ENCODE measurements around the gene KLHL40. TPM values are rescaled to one million over a fixed set of nuclear protein-coding genes. Genes with fewer than 3 reads are reported as not detected.

Gene KLHL40
- total RNA-seq, 1 donor from 2014 or later = not detected

DNA sequence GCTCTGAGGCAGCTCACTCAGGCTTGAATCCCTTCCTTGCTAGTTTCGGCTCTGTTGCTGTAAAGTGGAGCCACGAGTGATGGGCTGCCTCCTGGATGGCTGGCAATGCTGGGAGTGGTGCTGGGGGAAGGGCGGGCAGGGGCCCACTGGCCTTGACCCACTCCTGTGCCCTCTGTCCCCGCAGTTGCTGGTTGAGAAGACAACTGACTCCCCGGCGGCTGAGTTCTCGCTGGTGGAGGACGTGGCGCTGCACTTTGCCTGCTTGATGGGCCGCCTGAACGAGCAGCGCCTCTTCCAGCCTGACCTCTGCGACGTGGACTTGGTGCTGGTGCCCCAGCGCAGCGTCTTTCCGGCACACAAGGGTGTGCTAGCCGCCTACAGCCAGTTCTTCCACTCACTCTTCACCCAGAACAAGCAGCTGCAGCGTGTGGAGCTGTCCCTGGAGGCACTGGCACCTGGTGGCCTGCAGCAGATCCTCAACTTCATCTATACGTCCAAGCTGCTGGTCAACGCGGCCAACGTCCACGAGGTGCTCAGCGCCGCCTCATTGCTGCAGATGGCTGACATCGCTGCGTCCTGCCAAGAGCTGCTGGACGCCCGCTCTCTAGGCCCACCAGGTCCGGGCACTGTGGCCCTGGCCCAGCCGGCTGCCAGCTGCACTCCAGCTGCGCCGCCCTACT is 27.1 kb upstream of the KLHL40 start:
- H3K79me2 ChIP-seq (ENCODE audit: insufficient read depth, low read length) = peaks cover 34% of the 10 kb centered on the region

DNA sequence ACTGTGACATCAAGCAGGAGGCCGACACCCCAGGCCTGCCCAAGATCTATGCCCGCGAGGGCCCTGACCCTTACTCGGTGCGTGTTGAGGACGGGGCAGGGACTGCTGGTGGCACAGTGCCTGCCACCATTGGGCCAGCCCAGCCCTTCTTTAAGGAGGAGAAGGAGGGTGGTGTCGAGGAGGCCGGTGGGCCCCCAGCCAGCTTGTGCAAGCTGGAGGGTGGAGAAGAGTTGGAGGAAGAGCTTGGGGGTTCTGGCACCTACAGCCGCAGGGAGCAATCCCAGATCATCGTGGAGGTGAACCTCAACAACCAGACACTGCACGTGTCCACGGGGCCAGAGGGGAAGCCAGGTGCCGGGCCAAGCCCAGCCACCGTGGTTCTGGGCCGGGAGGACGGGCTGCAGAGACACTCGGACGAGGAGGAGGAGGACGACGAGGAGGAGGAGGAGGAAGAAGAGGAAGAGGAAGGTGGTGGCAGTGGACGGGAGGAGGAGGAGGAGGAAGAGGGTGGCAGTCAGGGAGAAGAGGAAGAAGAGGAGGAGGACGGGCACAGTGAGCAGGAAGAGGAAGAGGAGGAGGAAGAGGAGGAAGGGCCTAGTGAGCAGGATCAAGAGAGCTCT is 26.5 kb upstream of the KLHL40 start:
- H3K9me3 Mint-ChIP-seq (ENCODE audit: unreplicated experiment) = no peaks in the 10 kb centered on the region
- H3K79me2 ChIP-seq (ENCODE audit: insufficient read depth, low read length) = peaks cover 28% of the 10 kb centered on the region
- H3K27ac ChIP-seq (ENCODE audit: low read depth, low read length) = no peak overlapping the region
- H3K27me3 ChIP-seq (ENCODE audit: insufficient read depth, low read length) = no peaks in the 10 kb centered on the region
- no peak overlapping the region for H3K27ac Mint-ChIP-seq (ENCODE audit: unreplicated experiment)
- no peaks in the 10 kb centered on the region for H3K9me3 ChIP-seq (ENCODE audit: insufficient read depth, low read depth, low read length)
- H3K4me2 ChIP-seq (ENCODE audit: low read length) = no peak overlapping the region
- DNase-seq (ENCODE audit: low read depth) (no peak), FAIRE-seq (no peak)
- no peak overlapping the region for H3K9ac ChIP-seq (ENCODE audit: low read length)
- H3K4me1 ChIP-seq (ENCODE audit: insufficient read depth, low read length) = peaks cover 21% of the 10 kb centered on the region
- H3K36me3 ChIP-seq (ENCODE audit: insufficient read depth, low read length) = no peaks in the 10 kb centered on the region
- no peak overlapping the region for H3K4me3 ChIP-seq (ENCODE audit: insufficient read depth, low read depth, low read length)
- H3K36me3 Mint-ChIP-seq (ENCODE audit: low read depth, unreplicated experiment) = peaks cover 17% of the 10 kb centered on the region
- no peak for TF ChIP-seq EZH2 (IDR thresholded peaks at IDR 0.05; ENCODE audit: insufficient read depth, low read length)
- TF ChIP-seq, protein P1, sequence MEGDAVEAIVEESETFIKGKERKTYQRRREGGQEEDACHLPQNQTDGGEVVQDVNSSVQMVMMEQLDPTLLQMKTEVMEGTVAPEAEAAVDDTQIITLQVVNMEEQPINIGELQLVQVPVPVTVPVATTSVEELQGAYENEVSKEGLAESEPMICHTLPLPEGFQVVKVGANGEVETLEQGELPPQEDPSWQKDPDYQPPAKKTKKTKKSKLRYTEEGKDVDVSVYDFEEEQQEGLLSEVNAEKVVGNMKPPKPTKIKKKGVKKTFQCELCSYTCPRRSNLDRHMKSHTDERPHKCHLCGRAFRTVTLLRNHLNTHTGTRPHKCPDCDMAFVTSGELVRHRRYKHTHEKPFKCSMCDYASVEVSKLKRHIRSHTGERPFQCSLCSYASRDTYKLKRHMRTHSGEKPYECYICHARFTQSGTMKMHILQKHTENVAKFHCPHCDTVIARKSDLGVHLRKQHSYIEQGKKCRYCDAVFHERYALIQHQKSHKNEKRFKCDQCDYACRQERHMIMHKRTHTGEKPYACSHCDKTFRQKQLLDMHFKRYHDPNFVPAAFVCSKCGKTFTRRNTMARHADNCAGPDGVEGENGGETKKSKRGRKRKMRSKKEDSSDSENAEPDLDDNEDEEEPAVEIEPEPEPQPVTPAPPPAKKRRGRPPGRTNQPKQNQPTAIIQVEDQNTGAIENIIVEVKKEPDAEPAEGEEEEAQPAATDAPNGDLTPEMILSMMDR (IDR thresholded peaks at IDR 0.05; ENCODE audit: insufficient read depth, low read depth, low read length) = no peak
- H3K27me3 Mint-ChIP-seq (ENCODE audit: low read depth, unreplicated experiment) = no peaks in the 10 kb centered on the region
- H2AFZ ChIP-seq (ENCODE audit: low read depth, low read length) = no peak overlapping the region
- no peak overlapping the region for H3K4me3 Mint-ChIP-seq (ENCODE audit: unreplicated experiment)
- H4K20me1 ChIP-seq (ENCODE audit: insufficient read depth, low read length) = peaks cover 59% of the 10 kb centered on the region
- H3K4me1 Mint-ChIP-seq (ENCODE audit: low read depth, unreplicated experiment) = peaks cover 5% of the 10 kb centered on the region

More for the DNA sequence above, 27.1 kb upstream of the KLHL40 start:
- Histone ChIP-seq H3K4me2 (ENCODE audit: low read length) (no peak overlapping the region), H3K27ac (ENCODE audit: low read depth, low read length) (no peak overlapping the region), H3K4me1 (ENCODE audit: insufficient read depth, low read length) (peaks cover 28% of the 10 kb centered on the region), H3K9me3 (ENCODE audit: insufficient read depth, low read depth, low read length) (no peaks in the 10 kb centered on the region), H4K20me1 (ENCODE audit: insufficient read depth, low read length) (peaks cover 59% of the 10 kb centered on the region), H3K4me3 (ENCODE audit: insufficient read depth, low read depth, low read length) (no peak overlapping the region), H3K27me3 (ENCODE audit: insufficient read depth, low read length) (no peaks in the 10 kb centered on the region), H3K9ac (ENCODE audit: low read length) (no peak overlapping the region), H2AFZ (ENCODE audit: low read depth, low read length) (no peak overlapping the region), H3K36me3 (ENCODE audit: insufficient read depth, low read length) (no peaks in the 10 kb centered on the region)
- Mint-ChIP-seq H3K27ac (ENCODE audit: unreplicated experiment) (peak overlapping the region; percentile 34), H3K27me3 (ENCODE audit: low read depth, unreplicated experiment) (no peaks in the 10 kb centered on the region), H3K9me3 (ENCODE audit: unreplicated experiment) (no peaks in the 10 kb centered on the region), H3K4me3 (ENCODE audit: unreplicated experiment) (no peak overlapping the region), H3K36me3 (ENCODE audit: low read depth, unreplicated experiment) (peaks cover 14% of the 10 kb centered on the region), H3K4me1 (ENCODE audit: low read depth, unreplicated experiment) (peaks cover 7% of the 10 kb centered on the region)
- no peak for DNase-seq (ENCODE audit: low read depth)
- TF ChIP-seq EZH2 (IDR thresholded peaks at IDR 0.05; ENCODE audit: insufficient read depth, low read length) = no peak
- TF ChIP-seq, protein P1 (IDR thresholded peaks at IDR 0.05; ENCODE audit: insufficient read depth, low read depth, low read length) = no peak
- FAIRE-seq = no peak
